Ishikawa (cell line): ENCODE results near the gene PCDHA12.

Experiments
- CEBPB ChIP-seq: IDR thresholded peaks from 2 replicates; pipeline ENCODE4 v1.6.1; 2012
- CREB1 ChIP-seq: IDR thresholded peaks from 2 replicates; pipeline ENCODE4 v1.6.1; 2012; ENCODE audit warnings: low read depth
- EP300 ChIP-seq: IDR thresholded peaks from 2 replicates; pipeline ENCODE4 v1.6.1; 2012; ENCODE audit warnings: borderline replicate concordance
- FOXM1 ChIP-seq: IDR thresholded peaks from 2 replicates; pipeline ENCODE4 v1.6.1; 2012; ENCODE audit warnings: low read depth, borderline replicate concordance
- NFIC ChIP-seq: IDR thresholded peaks from 2 replicates; pipeline ENCODE4 v1.6.1; 2012
- RAD21 ChIP-seq: IDR thresholded peaks from 2 replicates; pipeline ENCODE4 v1.6.1; 2012; ENCODE audit warnings: low read depth
- TAF1 ChIP-seq: IDR thresholded peaks from 2 replicates; pipeline ENCODE4 v1.6.1; 2012; ENCODE audit warnings: low read depth, mild to moderate bottlenecking
- TCF12 ChIP-seq: IDR thresholded peaks from 2 replicates; pipeline ENCODE4 v1.6.1; 2012; ENCODE audit warnings: low read depth
- TEAD4 ChIP-seq: IDR thresholded peaks from 2 replicates; pipeline ENCODE4 v1.6.1; 2012
- YY1 ChIP-seq: IDR thresholded peaks from 2 replicates; pipeline ENCODE4 v1.6.1; 2012; ENCODE audit warnings: low read depth
- ZBTB7A ChIP-seq: IDR thresholded peaks from 2 replicates; pipeline ENCODE4 v1.6.1; 2012; ENCODE audit warnings: low read depth
- TF ChIP-seq, protein P1 (sequence below): IDR thresholded peaks from 2 replicates; pipeline ENCODE4 v1.6.1; 2012
- TF ChIP-seq, protein P2 (sequence below): IDR thresholded peaks from 2 replicates; pipeline ENCODE4 v1.6.1; 2012; ENCODE audit warnings: low read depth, mild to moderate bottlenecking
- TF ChIP-seq, protein P3 (sequence below): IDR thresholded peaks from 2 replicates; pipeline ENCODE4 v1.6.1; 2012

DNA sequence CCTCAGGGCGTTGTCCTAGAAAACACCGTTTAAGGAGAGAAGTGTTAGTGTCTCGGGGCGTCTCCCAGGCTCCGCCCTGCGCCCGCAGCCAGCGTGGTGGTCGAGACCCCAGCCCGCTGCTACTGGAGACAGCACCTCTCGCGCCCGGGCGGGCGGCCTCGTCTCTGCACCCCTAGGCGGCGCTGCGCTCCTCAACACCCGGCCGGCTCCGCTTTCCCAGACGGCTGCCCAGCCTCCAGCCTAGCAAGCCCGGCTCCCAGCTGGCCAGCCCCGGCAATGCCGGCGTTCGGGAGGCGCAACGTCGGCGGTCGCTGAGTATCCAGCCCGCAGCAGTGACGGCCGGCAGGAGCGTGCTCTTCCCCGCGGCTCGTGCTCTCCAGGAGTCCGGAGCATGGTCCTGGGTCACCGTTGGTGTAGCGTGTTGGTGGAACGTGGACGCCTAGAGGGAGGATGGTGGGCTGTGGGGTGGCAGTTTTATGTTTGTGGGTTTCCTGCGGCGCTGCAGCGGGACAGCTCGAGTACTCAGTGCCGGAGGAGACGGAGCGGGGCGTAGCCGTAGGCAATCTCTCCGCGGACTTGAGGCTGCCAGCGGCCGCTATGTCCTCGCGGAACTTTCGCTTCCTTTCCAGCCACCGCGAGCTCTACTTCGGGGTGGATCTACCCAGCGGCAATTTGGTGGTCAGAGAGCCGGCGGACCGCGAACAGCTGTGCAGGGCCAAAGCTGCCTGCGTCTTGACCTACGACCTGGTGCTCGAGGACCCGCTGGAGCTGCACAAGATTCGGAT, 51.5 kb downstream of the PCDHA12 start:
- TF ChIP-seq ZBTB7A (no peak), RAD21 (peak; percentile 36; the same call in 1 of the 2 replicates), CREB1 (no peak), NFIC (no peak), CEBPB (no peak), YY1 (no peak), EP300 (no peak), TAF1 (no peak), FOXM1 (no peak), TCF12 (no peak), TEAD4 (no peak)
- TF ChIP-seq, protein P1, sequence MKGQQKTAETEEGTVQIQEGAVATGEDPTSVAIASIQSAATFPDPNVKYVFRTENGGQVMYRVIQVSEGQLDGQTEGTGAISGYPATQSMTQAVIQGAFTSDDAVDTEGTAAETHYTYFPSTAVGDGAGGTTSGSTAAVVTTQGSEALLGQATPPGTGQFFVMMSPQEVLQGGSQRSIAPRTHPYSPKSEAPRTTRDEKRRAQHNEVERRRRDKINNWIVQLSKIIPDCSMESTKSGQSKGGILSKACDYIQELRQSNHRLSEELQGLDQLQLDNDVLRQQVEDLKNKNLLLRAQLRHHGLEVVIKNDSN: no peak
- TF ChIP-seq, protein P2, sequence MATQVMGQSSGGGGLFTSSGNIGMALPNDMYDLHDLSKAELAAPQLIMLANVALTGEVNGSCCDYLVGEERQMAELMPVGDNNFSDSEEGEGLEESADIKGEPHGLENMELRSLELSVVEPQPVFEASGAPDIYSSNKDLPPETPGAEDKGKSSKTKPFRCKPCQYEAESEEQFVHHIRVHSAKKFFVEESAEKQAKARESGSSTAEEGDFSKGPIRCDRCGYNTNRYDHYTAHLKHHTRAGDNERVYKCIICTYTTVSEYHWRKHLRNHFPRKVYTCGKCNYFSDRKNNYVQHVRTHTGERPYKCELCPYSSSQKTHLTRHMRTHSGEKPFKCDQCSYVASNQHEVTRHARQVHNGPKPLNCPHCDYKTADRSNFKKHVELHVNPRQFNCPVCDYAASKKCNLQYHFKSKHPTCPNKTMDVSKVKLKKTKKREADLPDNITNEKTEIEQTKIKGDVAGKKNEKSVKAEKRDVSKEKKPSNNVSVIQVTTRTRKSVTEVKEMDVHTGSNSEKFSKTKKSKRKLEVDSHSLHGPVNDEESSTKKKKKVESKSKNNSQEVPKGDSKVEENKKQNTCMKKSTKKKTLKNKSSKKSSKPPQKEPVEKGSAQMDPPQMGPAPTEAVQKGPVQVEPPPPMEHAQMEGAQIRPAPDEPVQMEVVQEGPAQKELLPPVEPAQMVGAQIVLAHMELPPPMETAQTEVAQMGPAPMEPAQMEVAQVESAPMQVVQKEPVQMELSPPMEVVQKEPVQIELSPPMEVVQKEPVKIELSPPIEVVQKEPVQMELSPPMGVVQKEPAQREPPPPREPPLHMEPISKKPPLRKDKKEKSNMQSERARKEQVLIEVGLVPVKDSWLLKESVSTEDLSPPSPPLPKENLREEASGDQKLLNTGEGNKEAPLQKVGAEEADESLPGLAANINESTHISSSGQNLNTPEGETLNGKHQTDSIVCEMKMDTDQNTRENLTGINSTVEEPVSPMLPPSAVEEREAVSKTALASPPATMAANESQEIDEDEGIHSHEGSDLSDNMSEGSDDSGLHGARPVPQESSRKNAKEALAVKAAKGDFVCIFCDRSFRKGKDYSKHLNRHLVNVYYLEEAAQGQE: no peak
- TF ChIP-seq, protein P3, sequence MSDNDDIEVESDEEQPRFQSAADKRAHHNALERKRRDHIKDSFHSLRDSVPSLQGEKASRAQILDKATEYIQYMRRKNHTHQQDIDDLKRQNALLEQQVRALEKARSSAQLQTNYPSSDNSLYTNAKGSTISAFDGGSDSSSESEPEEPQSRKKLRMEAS: no peak
